ENCODE measurements around the gene EFCAB11.

The EFCAB11 gene

DNA sequence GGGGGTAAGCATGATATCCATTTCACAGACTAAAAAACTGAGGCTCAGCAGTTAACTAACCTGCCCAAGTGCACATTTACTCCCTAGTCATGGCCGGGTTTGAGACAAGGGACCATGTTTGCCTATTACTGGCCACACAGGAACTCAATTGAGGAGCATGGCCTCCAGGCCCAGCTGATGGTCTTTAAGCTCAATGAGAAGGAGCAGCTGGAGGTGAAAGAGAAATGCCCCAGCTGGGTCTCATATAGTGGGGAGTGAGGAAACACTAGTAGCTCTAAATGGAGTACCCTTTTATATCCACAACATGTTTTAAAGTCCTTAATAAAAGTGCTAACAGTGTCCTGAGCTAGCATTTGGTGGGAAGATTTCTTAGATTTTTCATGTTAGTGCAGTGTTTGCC lies 2.8 kb upstream of the EFCAB11 start:
- DNase-seq (ENCODE audit: low spot score): no peak
- no peak for FAIRE-seq

DNA sequence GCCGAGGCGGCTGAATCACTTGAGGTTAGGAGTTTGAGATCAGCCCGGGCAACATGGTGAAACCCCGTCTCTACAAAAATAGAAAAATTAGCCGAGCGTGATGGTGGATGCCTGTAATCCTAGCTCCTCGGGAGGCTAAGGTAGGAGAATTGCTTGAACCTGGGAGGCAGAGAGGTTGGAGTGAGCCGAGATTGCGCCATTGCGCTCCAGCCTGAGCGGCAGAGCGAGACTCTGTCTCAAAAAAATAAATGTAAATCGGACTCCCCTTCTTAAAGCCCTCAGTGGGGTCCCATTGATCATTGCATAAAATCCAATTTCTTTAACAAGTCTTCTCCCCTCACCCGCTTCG lies 2.1 kb upstream of the EFCAB11 start:
- DNase-seq (ENCODE audit: low spot score): no peak
- FAIRE-seq: no peak

DNA sequence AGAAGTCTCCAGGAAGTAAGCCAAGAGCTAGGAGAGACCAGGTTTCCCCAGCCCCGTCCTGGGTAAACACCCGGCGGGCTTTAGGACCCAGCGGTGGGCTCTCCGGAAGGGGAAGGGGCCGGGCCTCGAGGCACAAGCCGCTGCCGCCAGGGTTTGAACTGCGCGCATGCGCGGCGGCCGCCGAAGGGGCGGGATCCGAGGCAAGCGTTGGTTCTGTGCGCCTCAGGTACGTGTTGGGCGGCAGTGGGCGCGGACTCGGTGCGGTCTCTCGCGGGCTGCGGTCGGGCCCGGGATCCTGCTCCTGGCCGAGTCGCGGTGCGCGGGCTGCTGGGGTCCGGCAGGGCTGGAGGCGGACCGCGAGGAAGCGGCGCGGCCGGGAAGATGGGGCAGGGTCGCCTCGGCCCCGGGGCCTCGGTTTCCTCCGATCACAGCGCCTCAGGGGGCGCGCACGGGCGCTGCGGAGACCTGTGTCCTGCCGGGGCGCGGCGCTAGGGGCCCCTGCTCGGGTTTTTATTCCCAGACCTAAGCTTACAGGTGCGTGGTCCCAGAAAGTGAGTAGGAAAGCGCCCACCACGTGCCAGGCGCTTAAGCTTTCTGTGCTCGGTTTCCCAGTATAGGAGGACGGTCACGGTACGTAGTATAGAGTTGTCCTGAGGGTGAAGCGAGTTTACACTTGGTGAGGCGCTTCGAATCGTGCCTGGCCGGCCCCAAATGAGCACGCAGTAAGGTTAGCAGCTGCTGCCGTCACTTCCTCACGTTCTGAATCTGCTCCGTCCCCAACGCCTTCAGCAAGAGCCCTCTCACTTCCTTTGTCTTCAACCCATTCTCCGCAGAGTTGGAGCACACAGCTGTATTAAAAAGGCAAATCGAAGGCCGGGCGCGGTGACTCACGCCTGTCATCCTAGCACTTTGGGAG lies 1.5 kb upstream of the EFCAB11 start, which contains the start of gene TDP1:
Gene TDP1 (plus strand): TSS at position 183 of the 916 bp plus-strand sequence. CDS start 7,188 bp downstream, outside the sequence.
- DNase-seq (ENCODE audit: low spot score): peak; percentile 91
- no peak for FAIRE-seq

DNA sequence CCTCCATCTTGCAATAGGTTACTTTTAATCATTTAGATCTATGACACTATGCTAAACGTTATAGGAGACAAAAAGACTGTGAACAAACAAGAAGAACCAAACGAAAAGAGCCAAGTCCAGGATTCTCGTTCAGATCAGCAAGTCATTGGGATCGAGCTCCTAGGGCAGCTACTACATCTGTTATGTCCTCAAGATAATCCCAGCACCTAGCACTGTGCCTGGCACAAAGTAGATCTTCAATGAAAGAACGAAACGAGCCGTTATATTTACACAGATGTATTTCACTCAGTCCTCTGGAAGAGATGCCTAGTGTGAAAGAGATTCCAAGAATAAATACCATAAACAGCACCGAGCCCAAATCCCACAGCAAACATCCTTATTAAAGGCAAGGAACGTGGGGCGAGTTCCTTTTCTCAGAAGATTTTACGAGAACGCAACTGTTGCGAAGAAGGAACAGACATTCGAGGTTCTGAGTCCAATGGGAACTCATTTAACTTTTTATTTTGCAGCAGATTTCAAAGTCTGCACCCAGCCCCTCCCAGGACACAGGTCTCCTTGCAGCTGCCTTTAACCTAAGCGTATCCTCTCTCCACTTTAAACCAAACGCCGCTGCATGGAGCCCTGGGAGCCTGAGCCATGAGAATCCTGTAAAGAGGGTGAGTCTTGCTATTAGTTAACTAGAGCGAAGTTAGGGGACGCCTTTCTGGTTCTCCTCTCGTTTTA lies 653 bp upstream of the EFCAB11 start:
- FAIRE-seq (no peak), DNase-seq (ENCODE audit: low spot score) (no peak)

DNA sequence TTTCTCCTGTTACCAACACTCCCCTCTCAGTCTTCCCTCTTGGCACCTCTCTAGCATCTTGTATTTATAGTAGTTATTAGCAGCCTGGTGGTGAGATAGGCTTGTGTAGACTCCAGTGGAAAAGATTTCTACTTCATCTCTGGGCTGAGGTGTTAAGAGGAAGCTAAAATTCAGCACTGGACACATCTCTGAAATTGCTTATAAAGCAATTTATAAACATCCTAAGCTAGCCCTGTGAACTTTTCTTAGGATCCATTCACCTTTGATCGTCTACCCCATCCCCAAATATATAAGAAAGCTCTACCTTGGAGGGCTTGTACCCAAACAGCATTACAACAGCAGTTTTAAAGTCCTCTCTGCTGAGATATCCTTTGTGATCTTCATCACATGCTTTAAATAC lies 928 bp downstream of the EFCAB11 start:
- no peak for FAIRE-seq

DNA sequence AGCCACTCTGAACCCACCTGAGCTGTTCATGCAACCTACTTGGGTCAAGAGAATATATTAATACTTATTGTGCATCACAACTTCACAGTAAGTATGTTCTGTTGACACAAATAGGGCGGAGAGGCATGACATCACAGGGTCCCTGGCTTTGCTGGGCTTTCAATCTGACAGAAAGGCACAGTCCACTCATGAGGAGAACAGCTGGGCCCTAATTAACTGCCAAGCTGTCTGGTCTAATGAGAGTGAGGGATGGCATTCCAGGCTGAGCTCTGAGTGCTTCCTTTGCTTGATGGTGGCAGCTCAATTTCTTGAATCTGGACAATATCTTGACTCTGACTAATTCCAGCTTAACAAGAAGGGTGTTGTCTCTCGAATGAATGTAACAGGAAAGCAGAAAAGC lies 2.0 kb downstream of the EFCAB11 start:
- FAIRE-seq (no peak), DNase-seq (ENCODE audit: low spot score) (no peak)

More for the DNA sequence above, 928 bp downstream of the EFCAB11 start:
- no peak for DNase-seq (ENCODE audit: low spot score)

DNA sequence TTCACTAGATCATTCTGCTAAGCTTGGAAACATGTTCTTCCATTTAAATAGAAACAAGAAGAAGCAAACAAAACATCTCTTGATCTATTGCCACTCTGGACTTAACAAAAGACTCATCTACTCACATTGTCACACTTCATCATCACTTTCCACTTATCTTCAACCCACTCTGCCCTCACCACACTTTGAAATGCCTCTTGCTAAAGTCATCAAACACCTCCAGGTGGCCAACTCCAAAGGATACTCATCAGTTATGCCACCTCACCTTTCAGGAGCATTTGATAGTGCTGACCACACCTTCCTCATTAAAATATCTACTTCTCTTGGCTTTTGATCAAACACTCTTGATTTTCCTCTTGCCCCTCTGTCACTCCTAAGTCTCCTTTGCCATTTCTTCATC lies 7.2 kb downstream of the EFCAB11 start:
- FAIRE-seq: no peak
- DNase-seq (ENCODE audit: low spot score): no peak

DNA sequence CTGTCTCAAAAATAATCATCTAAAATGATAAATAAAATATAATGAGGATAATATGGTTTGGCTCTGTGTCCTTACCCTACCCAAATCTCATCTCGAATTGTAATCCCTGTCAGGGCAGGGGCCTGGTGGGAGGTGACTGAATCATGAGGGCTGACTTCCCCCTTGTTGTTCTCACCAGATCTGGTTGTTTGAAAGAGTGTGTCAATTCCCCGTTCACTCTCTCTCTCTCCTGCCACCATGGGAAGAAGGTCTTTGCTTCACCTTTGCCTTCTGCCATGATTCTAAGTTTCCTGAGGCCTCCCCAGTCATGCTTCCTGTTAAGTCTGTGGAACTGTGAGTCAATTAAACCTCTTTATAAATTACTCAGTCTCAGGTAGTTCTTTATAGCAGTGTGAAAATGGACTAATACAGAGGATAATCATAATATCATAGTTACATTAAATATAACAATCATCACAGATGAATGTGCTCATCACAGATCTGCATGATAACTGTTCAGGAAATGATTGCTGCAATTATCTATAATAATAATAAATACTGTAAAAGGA lies 12.6 kb downstream of the EFCAB11 start:
- FAIRE-seq: no peak

DNA sequence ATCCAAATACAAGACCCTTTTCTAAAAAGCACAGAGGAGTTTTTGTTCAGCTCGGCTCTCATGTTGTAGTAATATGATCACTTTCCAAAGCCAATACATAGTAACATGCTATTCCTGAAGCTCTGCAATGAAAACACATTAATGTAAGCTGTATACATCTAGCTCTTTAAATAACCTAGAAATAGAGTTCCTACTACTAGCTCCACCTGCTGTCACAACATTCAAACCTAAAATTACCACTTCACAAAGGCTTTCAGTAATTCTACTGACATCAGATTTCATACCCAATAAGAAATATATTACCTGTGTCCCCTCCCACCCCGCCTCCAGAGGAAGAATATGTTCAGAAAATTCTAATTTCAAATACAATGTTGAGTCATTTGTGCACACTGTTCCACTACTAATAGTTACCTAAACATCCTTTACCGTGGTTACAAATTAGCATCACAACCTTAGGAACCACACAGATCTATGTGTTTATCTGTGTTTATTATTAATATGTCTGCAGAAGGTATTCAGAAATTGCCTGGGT lies 17.8 kb downstream of the EFCAB11 start:
- no peak for FAIRE-seq

More for the DNA sequence above, 12.6 kb downstream of the EFCAB11 start:
- no peak for DNase-seq (ENCODE audit: low spot score)

DNA sequence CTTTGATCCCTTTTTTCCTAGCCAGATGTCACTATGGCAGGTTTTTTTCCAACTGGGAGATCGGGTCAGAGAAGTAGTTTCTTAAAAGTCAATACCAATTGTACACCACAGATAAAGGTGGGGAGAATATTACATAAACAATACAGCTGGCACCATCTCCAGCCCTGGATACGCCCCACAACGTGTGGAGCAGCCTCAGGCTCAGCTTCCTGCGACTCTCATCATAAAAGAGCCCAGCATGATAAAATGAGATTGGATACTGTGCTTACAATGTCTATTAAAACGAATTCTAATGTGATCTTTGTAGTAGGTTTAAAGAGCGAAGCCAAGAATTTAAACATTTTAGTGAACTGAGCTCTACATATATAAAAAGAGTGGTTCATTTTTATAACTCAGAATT lies 21.5 kb downstream of the EFCAB11 start:
- DNase-seq (ENCODE audit: low spot score) (no peak), FAIRE-seq (no peak)

More for the DNA sequence above, 17.8 kb downstream of the EFCAB11 start:
- DNase-seq (ENCODE audit: low spot score): no peak

DNA sequence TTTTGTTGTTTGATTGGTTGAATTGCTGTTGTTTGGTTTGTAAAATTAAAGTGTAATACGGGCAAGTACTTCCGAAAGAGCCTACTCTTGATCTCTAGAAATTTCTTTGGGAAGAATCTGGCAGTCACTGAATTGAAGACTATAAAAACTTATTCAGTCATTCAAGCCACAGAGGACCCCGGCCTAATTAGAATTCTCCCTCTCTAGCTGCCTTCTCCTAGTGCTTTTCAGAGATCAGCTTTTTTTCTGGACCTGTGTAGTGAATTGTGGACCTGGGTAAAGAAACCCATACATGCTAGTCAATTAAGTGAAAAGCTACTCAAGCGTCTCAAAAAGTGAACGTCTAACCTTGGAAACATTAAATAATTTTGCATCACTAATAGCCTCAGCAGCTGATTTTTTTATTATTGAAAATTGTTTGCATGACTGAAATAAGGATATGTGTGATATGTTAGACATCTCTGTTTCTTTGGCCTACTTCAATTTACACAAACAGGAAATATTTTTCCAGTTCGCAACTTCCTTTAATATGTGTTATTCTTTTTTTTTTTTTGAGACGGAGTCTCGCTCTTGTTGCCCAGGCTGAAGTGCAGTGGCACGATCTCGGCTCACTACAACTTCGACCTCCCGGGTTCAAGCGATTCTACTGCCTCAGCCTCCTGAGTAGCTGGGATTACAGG lies 27.2 kb downstream of the EFCAB11 start:
- DNase-seq (ENCODE audit: low spot score) (no peak), FAIRE-seq (no peak)

DNA sequence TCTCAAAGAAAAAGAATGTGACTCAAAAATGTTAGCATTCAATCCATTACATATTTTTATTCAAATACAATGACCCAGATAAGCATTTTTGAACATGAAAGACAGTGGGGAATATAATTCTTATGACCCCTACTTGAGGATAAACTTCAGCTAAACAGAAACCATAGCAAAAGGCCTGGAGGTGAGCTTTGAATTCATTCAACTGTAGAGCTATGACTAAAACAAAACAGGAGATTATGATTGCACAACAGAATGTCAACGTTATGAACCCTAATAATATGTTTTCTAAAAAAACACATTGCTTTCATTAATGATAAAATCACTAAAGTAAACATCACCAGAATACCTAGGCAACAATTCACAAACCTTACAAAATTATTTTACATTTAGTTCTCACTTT lies 27.8 kb downstream of the EFCAB11 start:
- FAIRE-seq: no peak
- no peak for DNase-seq (ENCODE audit: low spot score)

DNA sequence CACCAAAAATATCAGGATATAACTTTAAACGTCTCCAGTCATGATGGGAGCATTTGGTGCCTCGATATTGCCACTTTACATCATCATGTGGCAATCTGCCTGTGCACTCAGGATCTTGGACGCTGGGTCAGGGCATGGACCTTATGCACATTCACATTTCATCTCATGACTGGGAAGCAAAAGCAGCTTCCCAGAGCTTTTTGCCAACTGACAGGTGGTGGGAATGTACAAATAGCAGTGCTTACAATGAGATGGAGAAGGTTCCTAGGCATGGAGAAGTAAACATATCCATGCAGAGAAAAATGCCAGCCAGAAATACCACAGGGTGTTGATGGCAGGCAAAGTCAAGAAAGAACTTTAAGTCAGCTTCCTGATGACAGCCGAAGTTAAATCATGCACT lies 30.3 kb downstream of the EFCAB11 start:
- no peak for DNase-seq (ENCODE audit: low spot score)
- no peak for FAIRE-seq

DNA sequence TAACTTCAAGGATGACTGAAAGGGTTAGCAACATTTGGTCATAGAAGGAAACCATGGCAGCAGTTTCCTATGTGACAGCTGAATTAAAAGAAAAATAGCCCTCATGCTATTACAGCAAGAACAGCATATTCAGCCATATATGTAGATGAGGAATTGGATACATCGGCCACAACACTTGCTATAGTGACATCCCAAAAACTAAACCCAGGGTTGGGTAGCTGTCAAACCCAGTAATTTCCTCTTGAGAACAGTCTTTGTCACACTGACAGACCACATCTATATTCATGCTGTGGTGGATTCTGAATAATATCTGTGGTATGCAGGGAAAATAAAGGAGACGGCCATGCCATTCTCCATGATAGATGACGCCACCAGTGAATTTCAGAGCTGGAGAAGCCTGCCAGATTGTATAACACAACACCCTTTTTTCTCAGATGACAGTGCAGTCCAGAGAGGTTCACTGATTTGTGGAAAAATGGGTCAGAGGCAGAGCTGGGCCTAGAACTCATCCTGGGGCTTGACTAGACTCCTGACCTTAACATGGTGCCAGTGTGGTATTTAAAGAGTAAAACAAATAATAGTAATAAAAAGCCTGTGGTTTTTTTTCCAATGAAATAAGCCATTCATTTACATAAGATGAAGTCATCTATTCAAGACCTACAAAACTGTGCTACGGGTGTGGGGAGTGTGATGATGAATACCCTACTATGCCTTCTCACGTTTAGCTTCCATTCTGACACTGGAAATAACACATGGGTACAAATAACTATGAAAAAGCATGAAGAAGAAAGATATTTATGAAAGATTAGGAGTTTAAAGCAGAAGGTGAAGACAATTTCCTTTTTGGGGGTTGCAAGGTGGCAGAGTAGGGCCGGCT lies 32.3 kb downstream of the EFCAB11 start:
- no peak for FAIRE-seq
- DNase-seq (ENCODE audit: low spot score): peak; percentile 55

DNA sequence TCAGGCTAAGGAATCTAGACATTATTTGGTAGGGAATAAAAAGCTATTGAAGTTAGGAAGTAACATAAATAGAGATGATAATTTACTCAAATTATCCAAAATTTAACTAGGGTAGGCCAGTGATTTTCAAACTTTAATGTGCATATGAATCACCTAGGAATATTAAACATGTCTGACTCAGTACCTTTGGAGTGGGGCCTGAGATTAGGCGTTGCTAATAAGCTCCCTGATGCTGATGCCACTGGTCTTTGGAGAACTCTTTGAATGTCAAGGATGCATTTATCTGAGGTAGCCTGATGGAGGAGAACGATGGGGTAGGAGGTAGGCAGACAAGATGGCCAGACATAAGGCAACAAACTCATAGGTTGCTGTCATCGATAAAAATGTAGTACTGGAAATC lies 33.2 kb downstream of the EFCAB11 start:
- FAIRE-seq (no peak), DNase-seq (ENCODE audit: low spot score) (no peak)

DNA sequence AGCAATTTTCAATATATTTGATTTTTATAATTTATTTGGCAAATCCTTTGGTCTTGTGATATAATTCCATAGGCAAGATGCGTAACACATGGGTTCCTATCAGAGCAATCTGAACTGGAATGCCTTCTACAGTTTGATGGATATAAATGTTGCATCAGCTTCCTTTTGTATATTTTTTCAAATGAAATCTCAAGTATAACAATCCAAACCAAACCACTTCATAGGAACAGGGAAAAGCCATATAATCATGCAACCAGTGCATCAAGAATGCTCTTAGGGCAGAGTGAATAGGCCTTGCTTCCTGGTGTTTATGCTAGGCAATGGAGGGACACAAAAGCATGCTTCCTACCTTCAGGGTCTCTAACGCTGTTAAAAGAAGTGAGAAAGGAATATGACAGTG lies 34.5 kb downstream of the EFCAB11 start:
- FAIRE-seq (no peak), DNase-seq (ENCODE audit: low spot score) (no peak)

DNA sequence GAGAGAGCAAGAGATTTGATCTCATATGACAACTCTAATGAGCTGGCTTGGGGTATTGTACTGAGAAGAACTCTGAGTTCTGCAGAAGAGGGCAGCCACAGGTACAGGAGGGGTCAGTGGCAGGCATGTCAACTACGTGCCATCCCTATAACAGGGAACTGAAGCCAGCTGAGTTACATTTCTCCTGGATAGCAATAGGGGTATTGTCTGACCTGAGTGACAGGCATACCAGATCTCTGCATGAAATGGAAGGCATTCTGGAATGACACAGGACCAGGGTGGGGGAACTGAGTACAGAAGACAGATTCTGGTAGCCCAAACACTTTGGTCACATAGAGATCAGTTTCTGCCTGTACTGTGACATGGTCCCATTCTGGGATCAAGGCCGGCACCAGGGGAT lies 35.8 kb downstream of the EFCAB11 start:
- FAIRE-seq (no peak), DNase-seq (ENCODE audit: low spot score) (no peak)

DNA sequence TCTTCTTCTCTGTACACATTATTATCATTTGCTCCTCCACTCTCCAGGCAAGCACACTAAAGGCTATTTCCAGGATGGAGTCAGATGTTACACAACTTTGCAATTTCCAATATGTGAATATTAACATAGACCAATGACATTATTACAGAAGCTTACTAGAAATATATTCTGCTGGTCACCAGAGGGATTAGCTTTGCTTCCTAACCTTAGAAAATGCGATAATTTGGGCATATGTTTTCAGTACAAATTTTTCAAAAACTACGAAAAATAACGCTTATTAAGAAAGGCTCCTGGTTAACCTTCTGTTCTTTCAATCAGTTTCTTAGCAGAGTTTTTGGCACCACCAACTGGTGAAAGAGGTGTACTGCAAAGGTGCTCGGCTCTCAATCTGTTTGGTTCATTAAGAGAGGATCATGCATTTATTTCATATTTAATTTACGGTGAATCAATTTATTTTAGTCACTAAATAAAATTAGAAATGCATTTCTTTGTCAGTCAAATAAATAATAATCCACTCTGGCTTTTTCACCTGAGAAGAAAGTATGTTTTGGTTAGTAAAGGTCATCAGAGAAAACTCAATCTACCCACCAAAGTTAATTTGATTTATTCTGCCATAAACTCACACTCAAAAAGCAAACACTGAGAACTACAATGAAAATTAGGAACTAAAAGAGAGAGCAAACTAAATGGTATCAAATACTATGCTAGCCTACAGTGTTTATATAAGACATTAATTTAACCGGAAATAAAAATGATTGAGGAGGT lies 39.2 kb downstream of the EFCAB11 start:
- FAIRE-seq (no peak), DNase-seq (ENCODE audit: low spot score) (peak; percentile 38)

DNA sequence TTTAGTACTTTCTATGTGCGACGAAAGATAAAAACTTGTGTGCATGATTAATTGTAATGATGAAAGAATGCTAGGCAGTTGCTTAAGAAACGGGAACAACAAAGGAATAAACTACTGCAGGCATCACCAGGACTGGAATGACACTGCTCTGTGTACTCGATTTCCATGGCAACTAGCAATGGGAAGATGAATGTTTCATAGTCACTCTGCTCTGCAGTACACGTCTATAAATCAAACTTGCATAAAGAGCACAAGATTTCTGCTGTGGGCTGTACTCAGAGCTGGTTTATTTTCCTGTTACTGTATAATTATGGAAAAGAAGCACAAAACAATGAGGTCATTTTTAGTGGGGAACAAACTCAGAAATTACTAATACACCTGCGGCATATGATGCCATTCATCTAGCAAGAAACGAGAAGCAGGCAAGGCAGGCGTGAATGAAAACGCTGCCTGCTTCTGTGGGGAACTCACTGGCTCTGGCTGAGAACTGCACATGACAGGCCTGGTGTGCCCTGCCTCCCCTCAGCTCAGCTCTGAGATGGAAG lies 41.8 kb downstream of the EFCAB11 start:
- no peak for FAIRE-seq

More for the DNA sequence above, 41.8 kb downstream of the EFCAB11 start:
- peak; percentile 33 for DNase-seq (ENCODE audit: low spot score)

Measured in urothelium cell line (cell line).